Retinal pigment epithelial cell (primary cell): ENCODE measurements around the gene PPP1CB.
A peak's percentile ranks its signal among the peaks of the same experiment; 100 is the strongest.

ENCODE experiments used
- DNase-seq: peaks from one replicate; pipeline ENCODE4 v3.0.0-alpha.2; 2010; ENCODE audit warnings: low read depth
- H3K4me3 ChIP-seq: 2 replicates; pipeline ENCODE4 v1.5.1; 2011; ENCODE audit warnings: mild to moderate bottlenecking, low read length, control low read depth, moderate library complexity
- CTCF ChIP-seq: conservative IDR thresholded peaks from 2 replicates; pipeline ENCODE4 v1.5.1; 2011; ENCODE audit warnings: low read depth, low read length, control low read depth, inconsistent platforms

Gene PPP1CB

DNA sequence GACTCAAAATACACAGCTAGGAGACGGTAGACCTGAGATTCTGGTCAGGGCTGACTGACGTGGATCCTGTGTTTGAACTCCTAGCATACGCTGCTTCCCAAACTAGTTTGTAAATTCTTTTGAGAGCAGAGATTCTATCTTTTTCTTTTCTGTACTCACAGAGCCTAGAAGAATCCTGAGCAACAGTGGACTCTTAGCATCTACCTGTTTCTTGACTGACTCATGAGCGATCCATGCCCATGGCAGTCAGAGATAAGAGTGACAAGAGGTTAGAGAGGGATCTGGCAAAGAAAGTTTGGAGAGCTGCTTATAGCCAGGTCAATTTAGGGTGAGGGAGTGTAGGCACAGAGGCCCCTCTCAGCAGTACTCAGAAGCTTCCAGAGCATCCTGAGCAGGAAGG is 41.1 kb upstream of the PPP1CB start:
- no peak for DNase-seq
- TF ChIP-seq CTCF = no peak
- H3K4me3 ChIP-seq = no peak overlapping the region

DNA sequence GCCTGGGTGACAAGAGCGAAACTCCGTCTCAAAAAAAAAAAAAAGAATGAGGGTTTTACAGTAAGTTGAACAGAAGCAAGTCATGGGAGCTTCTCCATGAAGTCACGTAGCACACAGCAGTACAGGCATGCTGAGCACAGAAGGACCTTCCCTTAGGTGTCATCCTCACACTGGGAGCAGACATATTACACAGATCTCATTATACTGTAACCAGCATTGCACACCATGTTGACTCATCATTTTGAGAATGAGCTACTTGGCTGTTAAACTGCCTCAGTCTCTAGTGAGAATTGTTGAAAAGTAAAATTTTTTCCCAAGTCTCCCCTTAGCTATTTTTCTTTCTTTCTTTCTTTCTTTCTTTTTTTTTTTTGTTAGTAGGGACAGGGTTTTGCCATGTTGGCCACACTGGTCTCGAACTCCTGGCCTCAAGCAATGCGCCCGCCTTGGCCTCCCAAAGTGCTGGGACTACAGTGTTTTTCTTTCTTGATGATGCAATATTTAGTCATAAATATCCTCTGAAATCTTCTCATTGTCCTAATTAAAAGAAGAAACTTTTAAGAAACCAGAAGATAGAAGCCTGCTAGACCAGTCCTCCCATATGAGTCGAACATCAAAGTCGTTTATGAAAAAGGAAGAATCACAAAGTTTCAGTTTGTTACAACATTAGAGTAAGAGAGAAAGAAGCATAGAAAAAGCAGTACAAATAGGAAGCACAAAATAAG is 37.9 kb upstream of the PPP1CB start:
- TF ChIP-seq CTCF = no peak
- no peak for DNase-seq
- no peak overlapping the region for H3K4me3 ChIP-seq

- no peak overlapping the region for H3K4me3 ChIP-seq
- peak; percentile 78 for DNase-seq
- no peak for TF ChIP-seq CTCF
These were observed 35.3 kb upstream of the PPP1CB start for GRCh38 chr2:28716265-28716865.

DNA sequence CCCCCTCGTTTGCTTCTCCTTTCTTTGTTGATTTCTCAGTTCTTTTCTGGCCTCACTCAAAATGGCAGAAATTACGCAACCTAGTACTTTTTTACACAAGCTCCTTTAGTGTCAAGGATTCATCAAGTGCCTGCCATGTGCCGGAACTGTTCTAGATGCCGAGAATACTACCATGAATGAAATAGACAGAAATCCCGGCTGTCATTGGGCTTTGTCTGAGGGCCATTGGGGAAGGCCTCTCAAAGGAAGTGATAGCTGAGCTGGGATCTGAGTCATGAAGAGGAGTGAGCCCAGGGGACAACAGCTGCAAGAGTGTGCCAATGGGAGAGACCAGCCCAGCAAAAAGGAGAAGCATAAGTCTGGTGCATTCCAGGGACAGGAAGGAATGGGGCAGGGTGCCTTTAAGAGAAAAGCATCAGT is 34.3 kb upstream of the PPP1CB start:
- H3K4me3 ChIP-seq = no peak overlapping the region
- no peak for TF ChIP-seq CTCF
- DNase-seq = no peak

- no peak for TF ChIP-seq CTCF
- no peak overlapping the region for H3K4me3 ChIP-seq
- DNase-seq = no peak
These were observed 31.3 kb upstream of the PPP1CB start for GRCh38 chr2:28720345-28720744.

GRCh38 chr2:28721601-28722191 is 29.9 kb upstream of the PPP1CB start:
- no peak for TF ChIP-seq CTCF
- DNase-seq = no peak
- no peak overlapping the region for H3K4me3 ChIP-seq
